ENCODE results near the gene MAT1A.

DNA sequence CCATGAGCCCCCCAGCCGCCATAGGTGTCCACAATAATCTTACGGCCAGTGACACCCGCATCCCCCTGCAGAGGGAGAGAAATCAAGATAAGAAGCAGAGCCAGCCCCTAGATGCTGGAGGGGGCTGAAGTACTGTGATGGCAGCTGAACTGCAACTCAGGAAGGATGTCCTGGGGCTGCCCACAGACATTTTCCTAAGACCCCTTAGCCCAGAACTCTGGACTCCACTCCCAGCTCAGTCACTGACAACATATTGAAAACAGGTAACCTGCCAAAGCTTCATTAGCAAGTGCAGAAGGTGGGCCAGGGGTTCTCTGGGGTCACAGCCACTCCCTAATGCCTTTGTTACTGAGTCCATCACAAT lies 14.3 kb downstream of the MAT1A start:
- TF ChIP-seq, protein P1, sequence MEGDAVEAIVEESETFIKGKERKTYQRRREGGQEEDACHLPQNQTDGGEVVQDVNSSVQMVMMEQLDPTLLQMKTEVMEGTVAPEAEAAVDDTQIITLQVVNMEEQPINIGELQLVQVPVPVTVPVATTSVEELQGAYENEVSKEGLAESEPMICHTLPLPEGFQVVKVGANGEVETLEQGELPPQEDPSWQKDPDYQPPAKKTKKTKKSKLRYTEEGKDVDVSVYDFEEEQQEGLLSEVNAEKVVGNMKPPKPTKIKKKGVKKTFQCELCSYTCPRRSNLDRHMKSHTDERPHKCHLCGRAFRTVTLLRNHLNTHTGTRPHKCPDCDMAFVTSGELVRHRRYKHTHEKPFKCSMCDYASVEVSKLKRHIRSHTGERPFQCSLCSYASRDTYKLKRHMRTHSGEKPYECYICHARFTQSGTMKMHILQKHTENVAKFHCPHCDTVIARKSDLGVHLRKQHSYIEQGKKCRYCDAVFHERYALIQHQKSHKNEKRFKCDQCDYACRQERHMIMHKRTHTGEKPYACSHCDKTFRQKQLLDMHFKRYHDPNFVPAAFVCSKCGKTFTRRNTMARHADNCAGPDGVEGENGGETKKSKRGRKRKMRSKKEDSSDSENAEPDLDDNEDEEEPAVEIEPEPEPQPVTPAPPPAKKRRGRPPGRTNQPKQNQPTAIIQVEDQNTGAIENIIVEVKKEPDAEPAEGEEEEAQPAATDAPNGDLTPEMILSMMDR (conservative IDR thresholded peaks at IDR 0.05 in 1 of 2, IDR thresholded peaks at IDR 0.05 in 1 of 2; ENCODE audit: extremely low read depth in 1 of 2, insufficient read depth in 1 of 2, low read depth in 1 of 2, low read length in 2 of 2): no peak
- TF ChIP-seq EZH2 (IDR thresholded peaks at IDR 0.05; ENCODE audit: borderline replicate concordance, low read length): no peak

All from mammary epithelial cell (primary cell).